IPS-18c (cell line): ENCODE data around the gene ATP13A1.
"Not testable (repeated sequence)": the region's sequence is repeated elsewhere in the genome, so short reads cannot be mapped to it uniquely, and the experiment has no call there.

Source experiments
- H3K4me3 ChIP-seq: 2 replicates; pipeline ENCODE4 v1.7.0; 2013; ENCODE audit warnings: low read depth, mild to moderate bottlenecking, low read length, moderate library complexity; ENCODE audit not compliant: insufficient read depth
- H3K9me3 ChIP-seq: one replicate; pipeline ENCODE4 v1.6.1; 2013; ENCODE audit warnings: mild to moderate bottlenecking, low read length, moderate library complexity; ENCODE audit not compliant: control insufficient read depth, insufficient read depth

Gene ATP13A1

DNA sequence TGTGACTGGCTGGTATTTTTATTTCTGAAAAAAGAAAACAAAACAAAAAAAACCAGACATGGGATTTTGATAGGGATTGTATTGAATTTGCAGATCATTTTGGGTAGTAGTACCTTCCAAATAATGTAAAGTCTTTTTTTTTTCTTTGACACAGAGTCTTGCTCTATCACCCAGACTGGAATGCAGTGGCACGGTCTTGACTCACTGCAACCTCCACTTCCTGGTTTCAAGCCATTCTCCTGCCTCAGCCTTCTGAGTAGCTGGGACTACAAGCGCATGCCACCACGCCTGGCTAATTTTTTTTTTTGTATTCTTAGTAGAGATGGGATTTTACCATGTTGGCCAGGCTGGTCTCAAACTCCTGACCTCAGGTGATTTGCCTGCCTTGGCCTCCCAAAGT lies 9.3 kb upstream of the ATP13A1 start:
- Histone ChIP-seq H3K9me3 (no peaks in the 10 kb centered on the region), H3K4me3 (no peak overlapping the region)

DNA sequence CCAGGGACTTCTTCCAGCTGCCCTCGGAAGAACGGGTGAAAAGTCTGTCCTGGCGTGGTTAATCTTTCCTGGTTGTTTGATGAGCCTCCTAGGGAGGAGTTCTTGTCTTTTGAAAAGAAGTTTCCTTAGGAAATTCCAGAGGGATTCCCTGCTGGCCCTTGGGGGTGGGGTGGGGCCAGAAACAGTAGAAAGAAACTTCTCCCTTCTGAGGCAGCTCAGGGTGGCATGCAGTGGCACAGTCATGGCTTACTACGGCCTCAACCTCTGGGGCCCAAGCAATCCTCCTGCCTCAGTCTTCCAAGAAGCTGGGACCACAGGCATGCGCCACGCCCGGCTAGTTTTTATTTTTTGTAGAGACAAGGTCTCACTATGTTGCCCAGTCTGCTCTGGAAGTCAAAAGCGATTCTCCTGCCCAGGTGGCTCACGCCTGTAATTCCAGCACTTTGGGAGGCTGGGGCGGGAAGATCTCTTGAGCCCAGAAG lies 6.6 kb upstream of the ATP13A1 start:
- peak overlapping the region; percentile 89 for H3K4me3 ChIP-seq
- H3K9me3 ChIP-seq = no peaks in the 10 kb centered on the region

DNA sequence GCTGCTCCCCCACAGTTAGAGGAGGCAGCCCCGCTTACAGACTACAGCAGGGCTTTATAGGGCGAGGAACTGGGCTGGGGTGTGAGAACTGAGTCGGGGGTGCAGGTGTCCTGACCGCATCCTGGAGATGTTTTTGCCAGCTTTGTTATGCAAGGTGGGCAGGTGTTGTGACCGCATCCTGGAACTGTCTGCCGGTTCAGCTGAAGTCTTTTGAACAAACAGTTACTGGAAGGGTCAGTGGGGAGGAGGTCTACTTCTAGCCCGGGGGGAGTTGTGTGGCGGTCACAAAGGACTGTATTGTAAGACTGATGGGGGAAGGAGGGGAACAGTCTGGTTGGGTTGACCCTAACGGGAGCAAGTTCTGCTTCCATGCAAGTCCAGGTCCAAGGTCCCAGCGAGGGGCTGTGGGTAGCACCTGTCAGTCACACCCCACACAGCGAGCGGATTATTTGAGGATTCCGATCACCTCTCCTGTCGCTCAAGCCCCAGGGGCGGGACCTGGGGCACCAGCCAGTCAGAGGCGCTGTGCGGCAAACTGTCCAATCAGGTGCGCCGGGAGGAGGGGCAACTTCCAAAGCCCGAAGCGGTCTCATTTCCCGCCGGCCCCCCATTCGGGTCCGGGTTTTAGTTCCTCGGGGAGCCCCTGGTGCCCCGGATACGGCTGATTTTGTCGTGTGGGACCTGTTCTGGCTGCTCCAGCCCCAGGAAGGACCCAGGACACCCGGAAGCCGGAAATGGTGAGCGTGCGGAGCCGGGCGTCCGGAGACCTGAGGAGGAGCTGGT lies 4.9 kb upstream of the ATP13A1 start, which contains the start of gene ZNF101:
ZNF101 (plus strand) TSS at position 610 of the 783 bp plus-strand sequence; CDS start at position 735, 125 bp downstream.
- H3K4me3 ChIP-seq = peak within 1 kb of the TSS; percentile 89
- H3K9me3 ChIP-seq = no peaks in the 10 kb centered on the region

DNA sequence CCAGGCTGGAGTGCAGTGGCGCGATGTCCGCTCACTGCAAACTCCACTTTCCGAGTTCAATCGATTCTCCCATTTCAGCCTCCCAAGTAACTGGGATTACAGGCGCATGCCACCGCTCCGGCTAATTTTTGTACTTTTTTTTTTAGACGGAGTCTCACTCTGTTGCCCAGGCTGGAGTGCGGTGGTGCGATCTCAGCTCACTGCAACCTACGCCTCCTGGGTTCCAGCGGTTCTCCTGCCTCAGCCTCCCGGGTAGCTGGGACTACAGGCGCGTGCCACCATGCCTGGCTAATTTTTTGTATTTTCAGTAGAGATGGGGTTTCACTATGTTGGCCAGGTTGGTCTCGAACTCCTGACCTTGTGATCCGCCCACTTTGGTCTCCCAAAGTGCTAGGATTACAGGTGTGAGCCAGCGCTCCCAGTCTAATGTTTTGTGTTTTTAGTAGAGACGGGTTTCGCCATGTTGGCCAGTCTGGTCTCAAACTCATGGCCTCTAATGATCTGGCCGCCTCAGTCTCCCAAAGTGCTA lies 2.0 kb upstream of the ATP13A1 start:
- not testable (repeated sequence) for H3K9me3 ChIP-seq, H3K4me3 ChIP-seq

DNA sequence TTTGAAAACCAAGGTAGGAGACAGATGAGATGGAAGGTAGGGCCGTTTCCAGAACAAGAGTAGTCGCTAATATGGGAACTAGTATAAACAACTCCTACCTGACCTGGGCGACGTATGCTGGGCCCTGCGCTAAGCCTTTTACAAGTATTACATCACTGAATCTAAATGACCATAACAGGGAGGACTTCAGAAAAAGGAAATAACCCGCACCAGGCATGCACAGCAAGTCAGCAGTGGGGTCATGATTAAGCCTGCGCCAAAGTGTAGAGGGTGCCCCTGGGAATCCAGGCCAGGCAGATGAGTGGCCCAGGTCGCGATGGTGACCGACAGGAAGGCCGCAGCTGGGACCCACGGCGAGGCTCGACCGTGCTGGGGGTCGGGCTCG lies 613 bp downstream of the ATP13A1 start:
- peaks cover 2% of the 10 kb centered on the region for H3K9me3 ChIP-seq
- H3K4me3 ChIP-seq = peak overlapping the region; percentile 95

DNA sequence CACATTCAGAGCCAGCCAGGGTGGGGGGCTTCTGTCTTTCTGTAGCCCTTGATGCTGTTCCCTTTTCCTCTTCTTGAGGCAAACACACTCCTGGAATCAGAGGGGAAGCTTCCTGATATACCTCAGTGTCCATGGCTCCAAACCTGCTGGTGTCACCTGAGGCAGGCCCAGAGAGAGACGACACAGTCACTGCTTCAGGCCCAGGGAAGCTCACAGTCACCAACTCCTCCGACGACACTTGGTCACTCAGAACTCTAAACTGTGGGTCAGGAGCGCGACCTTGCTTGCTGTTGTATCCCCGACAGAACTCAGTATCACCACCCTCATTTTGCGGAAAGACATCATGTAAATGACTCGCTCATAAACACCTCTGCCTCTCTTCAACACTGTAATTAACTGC lies 1.1 kb downstream of the ATP13A1 start:
- H3K4me3 ChIP-seq = peak overlapping the region; percentile 95
- peaks cover 2% of the 10 kb centered on the region for H3K9me3 ChIP-seq

DNA sequence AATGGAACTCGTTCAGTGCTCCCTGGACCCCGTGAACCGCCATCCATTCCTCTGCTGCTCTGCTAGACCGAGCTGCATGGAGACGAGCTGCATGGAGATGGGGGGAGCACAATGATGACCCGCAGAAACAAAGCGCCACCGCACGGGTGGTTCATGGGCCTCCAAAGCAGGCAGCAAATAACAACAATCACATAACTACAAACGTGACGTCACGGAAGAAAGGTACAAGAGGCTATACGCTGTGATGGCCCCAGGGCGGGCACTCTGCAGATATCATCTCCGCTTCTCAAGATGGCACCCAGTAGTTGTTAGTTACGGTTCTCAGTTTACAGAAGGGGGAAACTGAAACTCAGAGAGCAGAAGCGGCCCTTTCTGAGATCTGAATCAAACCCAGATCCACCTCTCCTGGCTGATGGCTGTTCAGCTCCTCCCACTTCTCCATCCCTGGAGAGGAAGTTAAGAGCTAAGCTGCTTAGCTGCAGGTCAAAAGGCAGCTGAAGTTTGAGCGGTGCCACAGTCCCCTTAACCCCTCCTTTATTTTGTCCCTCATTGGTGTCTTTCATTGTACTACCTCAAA lies 1.7 kb downstream of the ATP13A1 start:
- peaks cover 2% of the 10 kb centered on the region for H3K9me3 ChIP-seq
- H3K4me3 ChIP-seq = 0 out of 2 replicates have a peak overlapping the region, but pooled peaks have one; percentile 95

DNA sequence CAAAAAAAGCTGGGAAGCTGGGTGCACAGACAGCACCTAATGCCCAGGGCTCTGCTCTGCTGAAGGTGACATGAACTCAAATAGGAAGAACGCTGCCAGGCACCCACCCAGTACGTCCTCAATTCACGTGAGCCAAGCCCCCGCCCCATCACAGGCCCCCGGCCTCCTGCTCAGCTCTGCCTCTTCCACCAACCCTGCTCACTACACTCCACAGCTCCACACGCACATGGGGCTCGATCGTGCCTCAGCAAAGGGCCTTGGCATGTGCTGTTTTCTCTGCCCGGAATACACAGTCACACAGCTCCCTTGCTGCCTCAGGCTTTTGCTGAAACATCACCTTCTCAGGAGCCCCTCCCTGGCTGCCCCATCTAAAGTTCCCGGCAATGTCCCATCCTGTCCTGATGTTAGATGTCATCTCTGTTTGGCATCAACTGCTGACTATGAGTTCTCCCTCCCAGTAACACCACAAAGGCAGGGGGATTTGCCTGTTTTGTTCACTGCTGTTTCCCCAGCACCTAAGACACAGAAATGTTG lies 2.3 kb downstream of the ATP13A1 start:
- H3K9me3 ChIP-seq = peaks cover 2% of the 10 kb centered on the region
- H3K4me3 ChIP-seq = no peak overlapping the region

DNA sequence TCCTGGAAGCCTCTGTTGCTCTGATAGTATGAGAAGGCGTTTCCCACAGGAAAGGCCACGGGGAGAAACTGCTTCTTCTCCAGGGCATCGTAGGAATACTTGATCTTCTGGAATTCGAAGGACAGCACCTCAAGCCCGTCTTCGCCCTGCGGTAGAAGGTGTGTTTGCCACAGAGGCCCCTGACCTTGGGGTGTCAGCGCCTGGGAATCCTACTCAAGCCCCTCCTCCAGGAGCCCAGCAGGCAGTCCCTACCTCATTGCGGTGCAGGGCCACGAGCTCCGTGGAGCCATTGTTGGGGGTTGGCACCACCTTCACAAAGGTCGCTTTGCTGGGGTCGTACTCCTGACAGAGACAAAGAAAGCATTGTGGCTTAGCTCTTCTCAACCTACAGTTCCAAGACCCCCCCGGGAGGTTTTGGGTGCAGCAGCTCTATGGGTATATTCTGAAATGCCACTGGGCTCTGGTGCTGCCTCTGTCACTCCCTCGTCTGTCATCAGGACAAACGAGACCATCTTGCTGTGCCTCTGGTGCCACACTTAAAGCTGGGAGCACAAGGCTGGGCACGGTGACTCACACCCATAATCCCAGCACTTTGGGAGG lies 3.7 kb downstream of the ATP13A1 start:
- Histone ChIP-seq H3K9me3 (peaks cover 2% of the 10 kb centered on the region), H3K4me3 (no peak overlapping the region)

DNA sequence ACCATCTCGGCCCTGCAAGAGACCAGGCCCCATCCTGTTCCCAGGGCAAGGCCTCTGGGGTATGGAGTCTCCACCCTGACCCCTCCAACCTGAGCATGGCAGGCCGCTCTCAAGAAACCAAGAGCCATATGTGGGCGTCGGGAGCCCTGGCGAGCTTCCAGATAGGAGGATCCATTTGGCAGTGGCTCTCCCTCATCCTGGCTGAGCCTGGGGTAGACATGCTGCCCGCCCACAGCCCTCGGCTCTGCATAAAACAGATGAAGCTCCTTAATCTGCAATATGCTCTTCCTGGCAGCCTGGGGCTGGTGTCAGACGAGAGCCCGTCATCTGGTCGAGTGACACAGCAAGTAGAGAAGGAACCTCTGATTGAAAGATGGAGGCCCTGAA lies 6.1 kb downstream of the ATP13A1 start:
- Histone ChIP-seq H3K9me3 (no peaks in the 10 kb centered on the region), H3K4me3 (no peak overlapping the region)

DNA sequence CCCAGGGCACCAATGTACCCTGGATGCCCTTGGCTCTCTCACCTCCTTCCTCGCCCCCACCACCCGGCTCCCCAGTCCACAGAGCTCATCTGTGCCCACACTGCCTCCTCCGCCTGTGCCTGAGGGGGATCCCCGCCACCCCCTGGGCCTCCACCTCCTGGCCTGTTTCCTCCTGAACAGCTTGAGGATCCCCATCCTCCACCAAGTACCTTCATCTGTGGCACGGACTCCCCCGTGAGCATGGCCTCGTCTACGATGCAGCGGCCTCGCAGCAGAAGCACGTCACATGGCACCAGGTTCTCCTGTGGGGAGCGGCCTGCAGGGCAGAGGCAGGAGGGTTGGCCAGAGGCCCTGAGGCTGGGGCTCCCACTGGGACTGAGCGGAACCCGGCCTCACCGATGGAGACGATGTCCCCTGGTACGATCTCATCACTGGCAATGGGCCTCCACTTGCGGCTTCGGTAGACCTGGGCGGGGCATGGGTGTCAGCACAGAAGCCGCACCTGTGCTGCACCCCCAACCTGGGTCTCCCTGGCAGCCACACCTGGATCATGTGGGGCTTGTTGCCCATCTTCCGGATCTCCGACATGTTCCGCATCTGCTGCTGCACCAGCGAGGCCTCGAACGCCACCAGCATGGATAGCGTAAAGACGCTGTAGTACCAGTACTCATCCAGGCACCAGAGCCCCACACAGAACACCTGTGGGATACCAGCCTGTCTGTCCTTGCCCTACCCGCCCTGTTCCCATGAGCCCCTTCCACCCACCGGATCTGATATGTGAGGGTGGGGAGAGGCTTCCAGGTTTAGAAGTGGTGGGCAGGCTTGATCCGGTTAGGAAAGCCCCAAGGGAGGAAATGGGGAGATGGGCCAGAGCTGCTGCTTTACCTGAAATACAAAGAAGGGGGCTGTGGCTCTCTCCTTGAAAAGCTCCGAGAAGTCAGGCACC lies 6.8 kb downstream of the ATP13A1 start:
- no peaks in the 10 kb centered on the region for H3K9me3 ChIP-seq
- H3K4me3 ChIP-seq = no peak overlapping the region

DNA sequence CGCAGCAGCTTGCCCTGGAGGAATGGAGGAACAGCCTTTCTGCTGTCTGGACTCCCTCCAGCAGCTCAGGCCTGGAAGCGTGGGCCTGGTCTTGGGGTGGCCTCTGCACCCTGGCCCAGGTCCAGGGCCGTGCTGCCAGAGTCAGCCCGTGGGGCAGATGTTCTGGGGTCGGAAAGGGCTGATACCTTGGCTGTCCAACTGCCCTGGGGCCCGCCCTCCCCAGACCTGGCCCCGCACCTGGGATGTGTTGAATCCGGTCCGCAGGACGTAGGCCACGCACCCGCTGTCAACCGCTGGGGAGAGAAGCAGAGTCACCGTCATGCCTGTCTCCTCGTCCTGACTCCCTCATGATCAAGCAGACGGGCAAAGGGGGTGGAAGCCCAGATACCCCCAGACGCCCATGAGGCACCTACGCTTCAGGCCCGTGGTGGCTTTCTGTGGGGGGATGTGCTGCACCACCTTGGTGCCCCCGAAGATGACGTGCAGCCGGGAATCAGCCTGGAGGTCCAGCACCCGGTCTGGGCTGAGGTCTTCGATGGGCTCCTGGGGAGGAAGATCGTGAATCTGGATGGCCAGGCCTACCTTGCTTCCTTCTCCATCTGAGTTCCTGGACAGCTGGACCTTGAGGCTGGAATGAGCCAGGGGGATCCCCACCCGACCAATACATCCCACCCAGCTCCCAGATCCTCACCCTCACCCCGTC lies 7.7 kb downstream of the ATP13A1 start:
- no peak overlapping the region for H3K4me3 ChIP-seq
- no peaks in the 10 kb centered on the region for H3K9me3 ChIP-seq

DNA sequence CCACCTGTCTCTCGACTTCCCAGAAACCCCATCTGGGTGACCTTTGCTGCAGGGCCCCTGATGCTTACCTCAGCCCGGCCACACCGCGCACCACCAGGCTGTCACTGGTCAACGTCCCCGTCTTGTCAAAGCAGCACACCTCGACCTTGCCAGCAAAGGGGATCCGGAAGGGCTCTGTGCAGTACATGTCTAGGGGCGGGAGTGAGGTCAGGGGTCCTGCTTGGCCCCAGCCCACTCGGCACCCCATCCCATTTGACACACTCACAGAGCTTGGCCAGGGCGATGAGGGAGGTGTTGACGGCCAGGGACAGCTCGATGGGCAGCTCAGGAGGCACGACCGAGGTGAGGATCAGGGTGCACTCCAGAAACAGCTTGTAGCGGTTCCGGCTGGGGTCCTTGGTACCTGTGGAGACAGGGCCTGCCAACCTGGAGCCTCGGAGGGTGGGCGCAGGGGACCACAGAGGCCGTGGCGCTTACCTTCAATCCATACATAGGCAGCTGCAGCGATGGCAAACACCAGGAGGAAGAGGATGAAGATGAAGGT lies 8.4 kb downstream of the ATP13A1 start:
- no peaks in the 10 kb centered on the region for H3K9me3 ChIP-seq
- H3K4me3 ChIP-seq = no peak overlapping the region

DNA sequence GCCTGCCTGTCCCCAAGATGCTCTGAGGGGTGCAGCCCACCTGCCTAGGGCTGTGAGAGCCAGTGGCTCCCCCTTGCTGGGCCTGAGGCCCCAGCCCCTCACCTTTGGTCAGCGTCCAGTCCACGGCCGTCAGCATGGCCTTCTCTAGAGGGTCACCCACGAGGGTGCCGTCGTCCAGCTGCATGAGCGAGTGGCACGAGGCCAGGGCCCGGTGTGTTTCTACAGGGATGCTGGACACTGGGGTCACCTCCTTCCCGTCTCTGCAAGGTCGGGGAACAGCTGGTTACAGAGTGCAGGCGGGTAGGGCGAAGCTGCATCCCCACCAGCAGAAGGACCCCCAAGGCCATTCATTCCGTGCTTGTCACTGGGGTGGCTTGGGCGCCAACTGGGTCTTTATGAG lies 9.0 kb downstream of the ATP13A1 start:
- no peaks in the 10 kb centered on the region for H3K9me3 ChIP-seq
- H3K4me3 ChIP-seq = no peak overlapping the region

DNA sequence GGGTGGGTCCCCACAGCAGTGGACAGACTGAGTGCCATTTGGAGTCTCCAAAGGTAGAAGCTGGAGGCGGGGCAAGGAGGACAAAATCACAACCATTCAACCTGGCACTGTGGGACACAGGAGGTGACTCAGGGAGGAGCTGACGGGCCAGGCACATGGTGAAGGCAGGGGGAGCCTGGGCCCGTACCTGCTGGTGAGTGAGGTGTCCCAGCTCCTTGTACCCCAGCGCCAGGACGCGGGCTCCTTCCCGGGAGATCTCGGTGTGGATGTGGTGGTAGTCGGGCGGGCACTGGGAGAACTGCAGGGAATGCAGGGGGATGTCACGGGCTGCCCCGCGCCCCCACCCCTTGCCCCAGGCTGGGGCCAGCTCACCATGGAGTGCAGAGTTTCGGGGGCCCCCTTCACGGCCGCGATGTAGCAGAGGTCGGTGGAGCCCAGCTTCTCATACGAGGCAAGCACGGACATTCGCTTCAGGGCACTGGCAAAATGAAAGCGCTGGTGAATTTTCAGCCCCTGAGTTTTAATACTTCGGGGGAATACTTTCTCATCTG lies 9.8 kb downstream of the ATP13A1 start:
- Histone ChIP-seq H3K9me3 (no peaks in the 10 kb centered on the region), H3K4me3 (no peak overlapping the region)
